GM13977 (cell line): Measurements from ENCODE around the gene TMEM187.

Experiments
- DNase-seq: peaks from one replicate; pipeline ENCODE4 v3.0.0; 2012; ENCODE audit warnings: low spot score
- in situ Hi-C: fragments of 300-500 bp; cut with MboI; formaldehyde crosslinking; loops from one replicate; pipeline ENCODE4 v1.12.0; 2022; ENCODE audit warnings: low sequenced_read_pairs, low pct_unique_long_range_greater_than_20kb, mixed read lengths, inconsistent platforms; ENCODE audit not compliant: unreplicated experiment
- TF ChIP-seq, protein P1 (sequence below): IDR thresholded peaks from 2 replicates; pipeline ENCODE4 v1.5.1; 2012; ENCODE audit warnings: mild to moderate bottlenecking, control low read depth; ENCODE audit not compliant: insufficient read depth; ENCODE audit errors: extremely low read depth, missing control alignments

TMEM187 gene

DNA sequence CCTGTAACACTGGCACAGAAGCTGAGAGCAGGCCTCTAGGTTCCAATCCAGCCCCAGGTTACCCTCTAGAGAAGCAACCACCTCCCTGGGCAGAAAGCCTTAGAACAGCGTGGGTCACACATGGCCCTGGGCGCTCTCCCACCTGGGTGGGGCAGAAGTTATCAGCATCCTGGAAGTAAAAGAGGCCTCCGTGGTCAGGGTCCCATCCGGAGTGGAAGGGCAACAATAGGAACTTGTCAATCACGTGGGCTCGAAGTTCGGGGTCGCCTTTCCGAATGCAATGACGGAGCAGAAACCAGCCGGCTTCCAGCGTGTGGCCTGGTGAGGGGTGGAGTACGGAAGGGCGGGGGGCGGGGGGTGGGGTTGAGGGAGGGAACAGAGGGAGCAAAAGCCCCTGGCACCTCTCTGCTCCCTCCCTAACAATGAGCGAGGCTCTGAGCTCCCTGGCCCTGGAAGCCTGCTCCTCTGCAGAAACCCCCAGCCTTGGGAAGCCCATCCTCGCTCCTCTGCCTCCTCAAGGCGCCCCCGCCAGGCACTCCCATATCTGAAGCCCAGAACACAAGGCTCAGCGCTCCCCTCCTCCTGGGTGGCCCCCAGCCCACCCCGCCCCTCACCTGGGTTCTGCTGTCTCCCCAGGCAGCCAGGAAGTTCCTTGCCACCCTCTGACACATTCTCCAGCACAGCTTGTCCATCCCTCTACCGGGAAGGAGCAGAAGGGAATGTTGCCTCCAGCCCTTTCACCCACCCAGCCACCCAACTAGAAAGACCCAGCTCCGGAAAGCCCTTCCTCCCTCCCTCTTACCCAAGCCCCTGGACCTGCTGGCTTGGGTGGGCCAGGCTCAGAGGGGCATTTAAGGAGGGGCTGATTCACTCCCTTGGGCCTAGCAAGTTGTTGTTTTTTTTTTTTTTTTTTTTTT, 31.0 kb upstream of the TMEM187 start:
- DNase-seq: no peak
- in situ Hi-C loops: loop anchor here (10.0 to 25.0 kb wide), 2 partner anchors 187 to 979 kb away; no protein-coding TSS in a partner anchor
- TF ChIP-seq, protein P1, sequence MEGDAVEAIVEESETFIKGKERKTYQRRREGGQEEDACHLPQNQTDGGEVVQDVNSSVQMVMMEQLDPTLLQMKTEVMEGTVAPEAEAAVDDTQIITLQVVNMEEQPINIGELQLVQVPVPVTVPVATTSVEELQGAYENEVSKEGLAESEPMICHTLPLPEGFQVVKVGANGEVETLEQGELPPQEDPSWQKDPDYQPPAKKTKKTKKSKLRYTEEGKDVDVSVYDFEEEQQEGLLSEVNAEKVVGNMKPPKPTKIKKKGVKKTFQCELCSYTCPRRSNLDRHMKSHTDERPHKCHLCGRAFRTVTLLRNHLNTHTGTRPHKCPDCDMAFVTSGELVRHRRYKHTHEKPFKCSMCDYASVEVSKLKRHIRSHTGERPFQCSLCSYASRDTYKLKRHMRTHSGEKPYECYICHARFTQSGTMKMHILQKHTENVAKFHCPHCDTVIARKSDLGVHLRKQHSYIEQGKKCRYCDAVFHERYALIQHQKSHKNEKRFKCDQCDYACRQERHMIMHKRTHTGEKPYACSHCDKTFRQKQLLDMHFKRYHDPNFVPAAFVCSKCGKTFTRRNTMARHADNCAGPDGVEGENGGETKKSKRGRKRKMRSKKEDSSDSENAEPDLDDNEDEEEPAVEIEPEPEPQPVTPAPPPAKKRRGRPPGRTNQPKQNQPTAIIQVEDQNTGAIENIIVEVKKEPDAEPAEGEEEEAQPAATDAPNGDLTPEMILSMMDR: no peak

DNA sequence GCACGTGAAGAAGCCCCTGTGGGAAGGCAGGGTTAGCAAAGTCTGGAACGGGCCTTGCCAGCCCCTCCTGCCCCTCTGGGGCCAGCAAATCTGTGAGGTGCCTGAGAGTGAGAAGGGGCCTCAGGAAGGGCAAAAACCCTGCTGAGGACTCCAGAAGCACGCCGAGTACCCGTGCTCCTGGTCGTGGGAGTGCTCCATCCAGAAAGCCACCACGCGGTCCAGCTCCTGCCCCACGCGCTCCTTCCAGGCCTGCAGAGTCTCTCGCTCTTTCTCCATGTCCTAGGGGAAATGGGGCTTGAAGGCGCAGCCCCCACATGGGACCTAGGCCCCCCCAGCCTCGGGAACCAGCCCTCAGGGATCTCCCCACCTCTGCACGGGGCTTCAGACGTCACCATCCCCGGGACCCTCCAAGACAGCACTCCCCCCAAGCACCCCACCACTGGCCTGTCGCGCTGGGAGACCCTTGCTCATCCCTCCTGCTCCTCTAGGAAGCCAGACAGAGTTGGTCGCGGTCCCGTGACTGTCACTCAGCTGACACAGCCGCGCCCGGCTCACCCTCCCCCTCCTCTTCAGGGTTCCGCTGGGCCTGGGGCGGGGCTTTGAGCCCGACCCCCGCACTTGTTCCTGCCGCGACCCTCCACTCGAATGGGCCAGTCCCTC, 28.3 kb upstream of the TMEM187 start, which contains the start of gene RENBP:
TSS of gene RENBP (minus strand) at position 504 of the 660 bp plus-strand sequence. CDS start at position 471, 33 bp downstream.
- in situ Hi-C loops: loop anchor here (10.0 to 25.0 kb wide), 2 partner anchors 189 to 982 kb away; no protein-coding TSS in a partner anchor
- no peak for DNase-seq
- TF ChIP-seq, protein P1: no peak

- in situ Hi-C loops: loop anchor here (10.0 to 25.0 kb wide), 2 partner anchors 190 to 982 kb away; no protein-coding TSS in a partner anchor
- TF ChIP-seq, protein P1: no peak
- DNase-seq: no peak
Observed at GRCh38 chrX:153944800-153945150, 27.8 kb upstream of the TMEM187 start.

GRCh38 chrX:153945956-153946943, 26.3 kb upstream of the TMEM187 start:
- in situ Hi-C loops: loop anchor here (10.0 to 25.0 kb wide), 2 partner anchors 191 to 984 kb away; no protein-coding TSS in a partner anchor
- TF ChIP-seq, protein P1: no peak
- no peak for DNase-seq

GRCh38 chrX:153947009-153947769, 25.4 kb upstream of the TMEM187 start:
- peak; percentile 87 for DNase-seq
- in situ Hi-C loops: loop anchor here (10.0 to 25.0 kb wide), 2 partner anchors 192 to 985 kb away; no protein-coding TSS in a partner anchor
- TF ChIP-seq, protein P1: peak; percentile 88
